A673 (cell line): ENCODE data around the gene FAAH. TPM values are rescaled to one million over a fixed set of nuclear protein-coding genes. Genes with fewer than 3 reads are reported as not detected.

ENCODE experiments used
- BruUV-seq: library from RNA; stranded (reverse); fragments of 400-500 nt; replicated peaks from 2 replicates; lab custom pipeline; 2021; lab: Mats Ljungman, UMichigan
- CTCF ChIA-PET: fragments of 300-600 bp; sonication (Branson Sonifier 250); formaldehyde crosslinking; loops from one replicate; lab custom pipeline; 2022; ENCODE audit warnings: antibody characterized with exemption; lab: Charles Lee
- POLR2A ChIA-PET: fragments of 300-600 bp; sonication (Branson Sonifier 250); formaldehyde crosslinking; loops from one replicate; lab custom pipeline; 2022; ENCODE audit warnings: antibody characterized with exemption; ENCODE audit not compliant: low non-redundant PET; lab: Charles Lee
- DNase-seq: peaks from one replicate; pipeline ENCODE4 v3.0.0-alpha.2; 2015; ENCODE audit warnings: low spot score
- H3K27ac ChIP-seq: fragments of 200-600 bp; sonication (generic); 2 replicates; pipeline ENCODE4 v1.5.1; 2016; ENCODE audit warnings: mixed run types, low read depth, mild to moderate bottlenecking, mixed read lengths, antibody characterized with exemption, low read length; ENCODE audit not compliant: poor library complexity, severe bottlenecking
- H3K27me3 ChIP-seq: fragments of 200-600 bp; sonication (generic); replicated peaks from 2 replicates; pipeline ENCODE4 v1.6.1; 2017; ENCODE audit warnings: mixed run types, low read depth, mild to moderate bottlenecking, mixed read lengths, antibody characterized with exemption, low read length; ENCODE audit not compliant: insufficient read depth, poor library complexity
- H3K36me3 ChIP-seq: fragments of 200-600 bp; sonication (generic); 2 replicates; pipeline ENCODE4 v1.6.1; 2016; ENCODE audit warnings: mixed run types, mild to moderate bottlenecking, mixed read lengths, antibody characterized with exemption, low read length; ENCODE audit not compliant: insufficient read depth, poor library complexity, severe bottlenecking
- H3K4me1 ChIP-seq: fragments of 200-600 bp; sonication (generic); 2 replicates; pipeline ENCODE4 v1.6.1; 2017; ENCODE audit warnings: mixed run types, mild to moderate bottlenecking, mixed read lengths, antibody characterized with exemption, low read length; ENCODE audit not compliant: insufficient read depth, poor library complexity, severe bottlenecking
- H3K4me3 ChIP-seq: fragments of 200-600 bp; sonication (generic); 2 replicates; pipeline ENCODE4 v1.5.1; 2016; ENCODE audit warnings: low read depth, mixed run types, mild to moderate bottlenecking, mixed read lengths, low read length; ENCODE audit not compliant: poor library complexity, severe bottlenecking
- H3K9me3 ChIP-seq: fragments of 200-600 bp; sonication (generic); 2 replicates; pipeline ENCODE4 v1.6.1; 2016; ENCODE audit warnings: mixed run types, low read depth, mild to moderate bottlenecking, mixed read lengths, antibody characterized with exemption, low read length; ENCODE audit not compliant: poor library complexity, severe bottlenecking
- CTCF ChIP-seq: fragments of 300-800, 200-600 bp; sonication (generic); conservative IDR thresholded peaks from 2 replicates; pipeline ENCODE4 v1.5.1; 2017; ENCODE audit warnings: low read depth, mild to moderate bottlenecking, antibody characterized with exemption, low read length, moderate library complexity, mixed read lengths
- EZH2 ChIP-seq: fragments of 200-600 bp; sonication (generic); IDR thresholded peaks from 2 replicates; pipeline ENCODE4 v1.6.1; 2017; ENCODE audit warnings: borderline replicate concordance, low read depth, mild to moderate bottlenecking, mixed read lengths, antibody characterized with exemption, low read length; ENCODE audit not compliant: poor library complexity, severe bottlenecking
- intact Hi-C: fragments of 100-400 bp; cut with micrococcal nuclease; formaldehyde crosslinking; loops from one replicate; pipeline ENCODE4 v1.10.0; 2022; ENCODE audit not compliant: unreplicated experiment
- total RNA-seq: library from RNA; stranded (reverse); gene quantifications from 2 replicates; pipeline ENCODE4 v1.2.3, GENCODE V29; 2021

The FAAH gene
- total RNA-seq, 1 experiment from 2014 or later = 3.2 TPM

- no peak for DNase-seq
- no peak for TF ChIP-seq EZH2
- TF ChIP-seq CTCF = no peak
- no peaks in the 10 kb centered on the region for H3K36me3 ChIP-seq
- no peak overlapping the region for H3K27ac ChIP-seq
- peaks cover 3% of the 10 kb centered on the region for H3K27me3 ChIP-seq
- H3K4me3 ChIP-seq = no peak overlapping the region
- no peaks in the 10 kb centered on the region for H3K9me3 ChIP-seq
- CTCF ChIA-PET = interaction anchor here (0.5 kb wide), 1 partner anchor 52 kb away, joined by 10 read pairs; no protein-coding TSS in a partner anchor
- BruUV-seq = no TSS peak
- H3K4me1 ChIP-seq = peaks cover 22% of the 10 kb centered on the region
- POLR2A ChIA-PET = no interaction called here
- intact Hi-C loops = no loop called here
Measured at GRCh38 chr1:46458190-46458589, 64.1 kb downstream of the FAAH start.

- Histone ChIP-seq H3K9me3 (no peaks in the 10 kb centered on the region), H3K36me3 (no peaks in the 10 kb centered on the region), H3K27me3 (peaks cover under 1% of the 10 kb centered on the region), H3K4me1 (peaks cover 22% of the 10 kb centered on the region), H3K27ac (no peak overlapping the region), H3K4me3 (no peak overlapping the region)
- ChIA-PET CTCF (no interaction called here), POLR2A (no interaction called here)
- no peak for DNase-seq
- TF ChIP-seq CTCF = no peak
- no peak for TF ChIP-seq EZH2
- BruUV-seq = no TSS peak
- intact Hi-C loops = no loop called here
Measured at GRCh38 chr1:46458846-46459245, 64.7 kb downstream of the FAAH start.

GRCh38 chr1:46459315-46459714 lies 65.2 kb downstream of the FAAH start:
- no peaks in the 10 kb centered on the region for H3K36me3 ChIP-seq
- TF ChIP-seq EZH2 = no peak
- TF ChIP-seq CTCF = no peak
- POLR2A ChIA-PET = no interaction called here
- H3K27ac ChIP-seq = no peak overlapping the region
- peaks cover 26% of the 10 kb centered on the region for H3K4me1 ChIP-seq
- no peaks in the 10 kb centered on the region for H3K9me3 ChIP-seq
- no peak overlapping the region for H3K4me3 ChIP-seq
- no peak for DNase-seq
- intact Hi-C loops = no loop called here
- CTCF ChIA-PET = no interaction called here
- no TSS peak for BruUV-seq
- no peaks in the 10 kb centered on the region for H3K27me3 ChIP-seq
